ENCODE data around the gene CERCAM. TPM values are rescaled to one million over a fixed set of nuclear protein-coding genes. Genes with fewer than 3 reads are reported as not detected.

The CERCAM gene
- total and polyA plus RNA-seq, 3 donors from 2014 or later, result 19.7 to 26.0 (median 21.7) TPM

DNA sequence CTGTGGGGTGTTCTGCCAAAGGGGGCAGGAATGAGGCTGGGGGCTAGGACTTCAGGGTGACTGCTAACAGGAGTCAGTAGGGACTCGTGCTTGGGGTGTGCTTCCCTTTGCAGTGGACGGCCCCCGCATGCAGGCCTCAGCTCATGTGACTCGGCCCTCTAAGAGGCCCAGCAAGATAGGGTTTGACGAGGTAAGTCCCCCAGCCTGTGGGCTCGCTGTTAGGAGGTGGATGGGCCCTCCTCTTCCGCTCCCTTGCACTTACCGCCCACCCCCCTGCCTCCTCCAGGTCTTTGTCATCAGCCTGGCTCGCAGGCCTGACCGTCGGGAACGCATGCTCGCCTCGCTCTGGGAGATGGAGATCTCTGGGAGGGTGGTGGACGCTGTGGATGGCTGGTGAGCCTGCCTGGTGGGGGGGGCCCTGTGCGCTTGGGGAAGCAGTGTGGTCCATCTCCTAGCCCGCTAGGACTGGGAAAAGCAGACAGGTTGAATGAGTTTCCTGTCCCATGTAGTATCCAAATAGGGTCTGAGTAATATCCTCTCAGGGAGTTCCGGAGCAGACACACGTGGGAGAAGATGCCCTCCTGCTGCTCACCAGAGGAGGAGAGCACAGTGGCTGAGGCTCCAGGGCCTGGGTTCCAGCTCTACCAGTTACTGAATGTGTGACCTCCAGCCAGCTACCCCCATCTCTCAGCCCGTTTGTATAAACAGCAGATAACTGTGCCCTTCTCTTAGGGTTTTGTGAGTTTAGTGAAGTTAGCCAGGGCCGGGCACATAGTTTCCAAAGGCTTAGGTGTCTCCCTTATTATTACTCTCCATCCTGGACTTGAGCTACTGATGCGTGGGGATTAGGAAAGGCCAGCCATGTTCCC lies 8.2 kb downstream of the CERCAM start:
- H3K36me3 ChIP-seq (ENCODE audit: low read depth, missing control alignments), result no peaks in the 10 kb centered on the region
- intact Hi-C loops (cut with DNase I; ENCODE audit: low total_unique reads), result no loop called here
- DNase-seq, result no peak
- 73 to 85% methylated on average over 18 to 22 of the region's 22 CpGs for WGBS, 2 donors
- H3K4me1 ChIP-seq, result no peaks in the 10 kb centered on the region
- no peak for TF ChIP-seq POLR2A (IDR thresholded peaks at IDR 0.05)
- H3K4me3 ChIP-seq, result no peak overlapping the region
- H3K27me3 ChIP-seq, result no peaks in the 10 kb centered on the region
- H3K9me3 ChIP-seq, result no peaks in the 10 kb centered on the region
- H3K27ac ChIP-seq, result no peak overlapping the region

DNA sequence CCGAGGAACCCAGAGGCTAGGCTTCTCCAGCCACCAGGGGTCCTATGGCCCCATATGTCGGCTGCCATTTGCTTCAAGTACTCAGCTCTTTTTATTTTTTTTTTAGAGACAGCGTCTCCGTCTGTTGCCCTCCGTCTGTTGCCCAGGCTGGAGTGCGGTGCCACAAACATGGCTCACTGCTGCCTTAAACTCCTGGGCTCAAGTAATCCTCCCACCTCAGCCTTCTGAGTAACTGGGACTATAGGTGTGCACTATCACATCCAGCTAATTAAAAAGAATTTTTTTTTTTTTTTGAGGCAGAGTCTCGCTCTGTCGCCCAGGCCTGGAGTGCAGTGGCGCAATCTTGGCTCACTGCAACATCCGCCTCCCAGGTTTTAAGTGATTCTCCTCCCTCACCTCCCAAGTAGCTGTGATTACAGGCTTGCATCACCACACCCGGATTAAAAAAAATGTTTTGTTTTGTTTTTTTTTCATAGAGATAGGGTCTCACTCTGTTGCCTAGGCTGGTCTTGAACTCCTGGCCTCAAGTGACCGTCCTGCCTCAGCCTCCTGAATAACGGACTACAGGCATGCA lies 8.9 kb downstream of the CERCAM start:
- Histone ChIP-seq H3K4me1 (no peaks in the 10 kb centered on the region), H3K36me3 (ENCODE audit: low read depth, missing control alignments) (no peaks in the 10 kb centered on the region), H3K27ac (no peak overlapping the region), H3K4me3 (no peak overlapping the region), H3K27me3 (no peaks in the 10 kb centered on the region), H3K9me3 (no peaks in the 10 kb centered on the region)
- TF ChIP-seq, protein P1, sequence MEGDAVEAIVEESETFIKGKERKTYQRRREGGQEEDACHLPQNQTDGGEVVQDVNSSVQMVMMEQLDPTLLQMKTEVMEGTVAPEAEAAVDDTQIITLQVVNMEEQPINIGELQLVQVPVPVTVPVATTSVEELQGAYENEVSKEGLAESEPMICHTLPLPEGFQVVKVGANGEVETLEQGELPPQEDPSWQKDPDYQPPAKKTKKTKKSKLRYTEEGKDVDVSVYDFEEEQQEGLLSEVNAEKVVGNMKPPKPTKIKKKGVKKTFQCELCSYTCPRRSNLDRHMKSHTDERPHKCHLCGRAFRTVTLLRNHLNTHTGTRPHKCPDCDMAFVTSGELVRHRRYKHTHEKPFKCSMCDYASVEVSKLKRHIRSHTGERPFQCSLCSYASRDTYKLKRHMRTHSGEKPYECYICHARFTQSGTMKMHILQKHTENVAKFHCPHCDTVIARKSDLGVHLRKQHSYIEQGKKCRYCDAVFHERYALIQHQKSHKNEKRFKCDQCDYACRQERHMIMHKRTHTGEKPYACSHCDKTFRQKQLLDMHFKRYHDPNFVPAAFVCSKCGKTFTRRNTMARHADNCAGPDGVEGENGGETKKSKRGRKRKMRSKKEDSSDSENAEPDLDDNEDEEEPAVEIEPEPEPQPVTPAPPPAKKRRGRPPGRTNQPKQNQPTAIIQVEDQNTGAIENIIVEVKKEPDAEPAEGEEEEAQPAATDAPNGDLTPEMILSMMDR (IDR thresholded peaks at IDR 0.05), result no peak
- no peak for TF ChIP-seq POLR2A (IDR thresholded peaks at IDR 0.05)
- no peak for DNase-seq
- 91 to 92% methylated on average over 13 of the region's 13 CpGs for WGBS, 2 donors
- intact Hi-C loops (cut with DNase I; ENCODE audit: low total_unique reads), result no loop called here

DNA sequence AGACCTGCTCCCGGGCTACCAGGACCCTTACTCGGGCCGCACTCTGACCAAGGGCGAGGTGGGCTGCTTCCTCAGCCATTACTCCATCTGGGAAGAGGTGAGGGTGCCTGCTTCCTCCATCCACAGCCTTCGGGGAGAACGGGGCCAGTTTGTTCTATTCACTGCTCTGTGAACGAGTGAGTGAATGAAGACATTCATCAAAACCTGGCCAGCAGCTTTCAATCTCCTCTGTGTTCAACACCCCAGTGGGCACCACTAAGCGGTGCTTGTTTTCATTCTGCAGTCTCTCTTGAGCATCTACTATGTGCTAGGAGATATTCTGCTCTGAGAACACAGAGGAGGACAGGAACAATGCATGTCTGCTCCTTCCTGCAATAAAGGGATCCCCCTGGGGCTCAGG lies 10.6 kb downstream of the CERCAM start:
- no peak for DNase-seq
- no peaks in the 10 kb centered on the region for H3K27me3 ChIP-seq
- H3K36me3 ChIP-seq (ENCODE audit: low read depth, missing control alignments), result no peaks in the 10 kb centered on the region
- intact Hi-C loops (cut with DNase I; ENCODE audit: low total_unique reads), result no loop called here
- no peaks in the 10 kb centered on the region for H3K9me3 ChIP-seq
- 71 to 86% methylated on average over 2 to 8 of the region's 8 CpGs for WGBS, 2 donors
- H3K4me1 ChIP-seq, result no peaks in the 10 kb centered on the region
- no peak overlapping the region for H3K27ac ChIP-seq
- H3K4me3 ChIP-seq, result no peak overlapping the region
- TF ChIP-seq, protein P1 (IDR thresholded peaks at IDR 0.05), result no peak
- no peak for TF ChIP-seq POLR2A (IDR thresholded peaks at IDR 0.05)

DNA sequence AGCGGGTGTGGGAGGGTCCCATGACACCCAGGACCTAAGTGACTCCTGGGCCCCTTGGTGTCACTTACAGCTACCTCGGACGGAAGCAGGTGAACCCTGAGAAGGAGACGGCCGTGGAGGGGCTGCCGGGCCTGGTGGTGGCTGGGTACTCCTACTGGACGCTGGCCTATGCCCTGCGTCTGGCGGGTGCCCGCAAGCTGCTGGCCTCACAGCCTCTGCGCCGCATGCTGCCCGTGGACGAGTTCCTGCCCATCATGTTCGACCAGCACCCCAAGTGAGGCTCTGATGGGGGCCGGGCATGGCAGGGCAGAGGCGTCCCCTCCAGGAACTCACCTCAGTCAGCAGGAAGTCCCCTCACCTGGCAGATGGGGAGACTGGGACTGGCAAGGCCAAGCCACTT lies 13.7 kb downstream of the CERCAM start:
- WGBS, 2 donors, result 95% methylated on average over 12 of the region's 17 CpGs; no CpG with 5 or more reads in 1 of the 2 donors
- Histone ChIP-seq H3K27ac (no peak overlapping the region), H3K4me1 (peaks cover 7% of the 10 kb centered on the region), H3K36me3 (ENCODE audit: low read depth, missing control alignments) (no peaks in the 10 kb centered on the region), H3K4me3 (no peak overlapping the region), H3K9me3 (no peaks in the 10 kb centered on the region), H3K27me3 (no peaks in the 10 kb centered on the region)
- DNase-seq, result no peak
- no peak for TF ChIP-seq POLR2A (IDR thresholded peaks at IDR 0.05)
- TF ChIP-seq, protein P1 (IDR thresholded peaks at IDR 0.05), result no peak
- intact Hi-C loops (cut with DNase I; ENCODE audit: low total_unique reads), result no loop called here

DNA sequence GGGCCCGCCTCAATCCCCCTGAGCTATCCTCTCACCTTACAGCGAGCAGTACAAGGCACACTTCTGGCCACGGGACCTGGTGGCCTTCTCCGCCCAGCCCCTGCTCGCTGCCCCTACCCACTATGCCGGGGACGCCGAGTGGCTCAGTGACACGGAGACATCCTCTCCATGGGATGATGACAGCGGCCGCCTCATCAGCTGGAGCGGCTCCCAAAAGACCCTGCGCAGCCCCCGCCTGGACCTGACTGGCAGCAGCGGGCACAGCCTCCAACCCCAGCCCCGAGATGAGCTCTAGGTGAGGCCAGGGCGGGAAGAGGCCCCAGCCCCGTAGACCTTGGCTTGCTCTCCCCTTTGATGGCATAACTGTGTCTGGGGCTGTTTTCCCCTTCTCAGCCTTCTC lies 15.0 kb downstream of the CERCAM start:
- H3K36me3 ChIP-seq (ENCODE audit: low read depth, missing control alignments), result no peaks in the 10 kb centered on the region
- no peak for TF ChIP-seq POLR2A (IDR thresholded peaks at IDR 0.05)
- TF ChIP-seq, protein P1 (IDR thresholded peaks at IDR 0.05), result no peak
- 92% methylated on average over 14 to 18 of the region's 18 CpGs for WGBS, 2 donors
- H3K27me3 ChIP-seq, result no peaks in the 10 kb centered on the region
- intact Hi-C loops (cut with DNase I; ENCODE audit: low total_unique reads), result no loop called here
- H3K4me3 ChIP-seq, result no peak overlapping the region
- no peak overlapping the region for H3K27ac ChIP-seq
- H3K4me1 ChIP-seq, result peaks cover 7% of the 10 kb centered on the region
- no peak for DNase-seq
- H3K9me3 ChIP-seq, result no peaks in the 10 kb centered on the region
